GM12873 (cell line): ENCODE results near the gene ACO2.

Source experiments
- CTCF ChIP-seq: IDR thresholded peaks from 2 replicates; pipeline ENCODE4 v1.5.1; 2012; ENCODE audit warnings: low read depth, mild to moderate bottlenecking, moderate library complexity, low read length, control low read depth; ENCODE audit not compliant: insufficient read depth; ENCODE audit errors: missing control alignments

ACO2 gene

GRCh38 chr22:41530890-41531714 is 62.2 kb downstream of the ACO2 start:
- no peak for TF ChIP-seq CTCF

DNA sequence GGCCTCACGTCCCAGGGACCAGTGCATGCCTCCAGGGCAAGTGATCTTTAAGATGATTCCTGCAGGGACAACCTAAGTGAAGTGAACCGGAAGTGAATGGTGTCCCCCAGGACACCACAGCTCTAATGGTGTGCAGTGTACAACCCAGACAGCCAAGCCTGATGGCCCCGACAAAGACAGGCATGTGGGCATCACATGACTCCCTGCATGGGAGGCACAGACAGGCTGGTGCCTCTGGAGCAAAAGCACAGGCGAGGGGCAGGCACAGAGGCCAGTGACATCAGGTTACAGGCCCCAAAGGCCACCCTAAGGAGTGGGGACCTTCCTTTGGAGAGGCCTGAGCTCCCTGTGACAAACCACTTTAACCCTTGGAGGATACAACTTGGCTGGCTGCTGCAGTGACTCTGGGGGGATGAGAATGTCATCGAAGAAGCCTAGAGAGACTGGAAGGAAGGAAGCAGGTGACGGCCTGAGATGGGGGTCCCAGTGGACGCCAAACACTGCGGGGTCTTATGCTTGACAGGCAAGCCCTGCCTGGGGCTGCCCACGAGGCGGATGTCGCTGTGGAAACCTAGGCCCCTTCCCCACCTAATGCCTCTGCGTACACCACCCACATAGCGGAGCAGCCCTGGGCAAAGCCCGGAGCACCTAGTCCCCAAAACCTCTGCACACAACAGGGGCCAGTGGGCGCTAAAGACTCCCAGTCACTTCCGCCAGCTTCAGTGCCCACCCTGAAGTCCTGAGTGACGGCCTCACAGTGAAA is 63.0 kb downstream of the ACO2 start:
- TF ChIP-seq CTCF: no peak

GRCh38 chr22:41532908-41533825 is 64.2 kb downstream of the ACO2 start:
- TF ChIP-seq CTCF: peak; percentile 95

- TF ChIP-seq CTCF: no peak
These were observed 65.3 kb downstream of the ACO2 start for GRCh38 chr22:41534219-41534618.

DNA sequence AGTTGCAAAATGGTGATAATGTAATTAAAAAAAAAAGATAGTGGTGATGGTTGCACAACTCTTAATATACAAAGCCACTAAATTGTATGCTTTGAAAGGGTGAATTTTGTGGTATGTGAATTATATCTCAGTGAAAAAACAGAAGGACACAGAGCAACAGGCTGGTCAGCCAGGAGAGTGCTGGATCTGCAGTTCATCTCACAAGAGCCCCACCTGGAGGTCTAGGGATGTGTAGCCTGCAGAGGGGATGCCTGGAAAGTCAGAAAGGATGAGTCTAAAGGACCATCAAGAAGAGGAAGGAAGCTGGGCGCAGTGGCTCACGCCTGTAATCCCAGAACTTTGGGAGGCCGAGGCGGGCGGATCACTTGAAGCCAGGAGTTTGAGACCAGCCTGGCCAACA is 66.3 kb downstream of the ACO2 start:
- TF ChIP-seq CTCF: peak; percentile 24

- no peak for TF ChIP-seq CTCF
These were observed 68.3 kb downstream of the ACO2 start for GRCh38 chr22:41537203-41537602.
